Measurements from ENCODE around the gene PEX11B.

GRCh38 chr1:145863282-145864018, 55.1 kb downstream of the PEX11B start:
- TF ChIP-seq POLR2A (IDR thresholded peaks at IDR 0.05) (no peak), POLR2AphosphoS5 (IDR thresholded peaks at IDR 0.05) (no peak), CTCF (IDR thresholded peaks at IDR 0.05) (no peak), EP300 (IDR thresholded peaks at IDR 0.05; ENCODE audit: low read depth) (no peak)

All from transverse colon (tissue), 4 donors.